ENCODE data around the gene DVL1. TPM values are rescaled to one million over a fixed set of nuclear protein-coding genes. Genes with fewer than 3 reads are reported as not detected.

Gene DVL1
- total RNA-seq, 4 donors from 2014 or later, result 84.4 to 174 (median 88.9) TPM

GRCh38 chr1:1290238-1290731 is 58.9 kb downstream of the DVL1 start:
- ATAC-seq, result no peak
- peaks cover 27% of the 10 kb centered on the region for H3K27me3 ChIP-seq
- H3K4me3 ChIP-seq, result no peak overlapping the region
- peak in 3 of 4 experiments; percentile 58 to 71 (median 66) for TF ChIP-seq CTCF (IDR thresholded peaks at IDR 0.05)
- no peak for TF ChIP-seq POLR2AphosphoS5 (IDR thresholded peaks at IDR 0.05)
- H3K9me3 ChIP-seq, result no peaks in the 10 kb centered on the region
- peaks cover 0 to 27% of the 10 kb centered on the region in 2 donors for H3K36me3 ChIP-seq
- H3K4me1 ChIP-seq, result peaks cover 0 to 14% (median 0%) of the 10 kb centered on the region in 3 donors
- no peak overlapping the region for H3K27ac ChIP-seq
- WGBS, 2 donors (ENCODE audit: low coverage in 1 of 2), result 0 to 13% methylated on average over 1 to 3 of the region's 15 CpGs

- WGBS, 2 donors (ENCODE audit: low coverage in 1 of 2), result no CpG with 5 or more reads among the region's 46 CpGs
- Histone ChIP-seq H3K9me3 (no peaks in the 10 kb centered on the region), H3K27ac (no peak overlapping the region), H3K4me1 (peaks cover 0 to 14% (median 0%) of the 10 kb centered on the region in 3 donors), H3K27me3 (peaks cover 48% of the 10 kb centered on the region), H3K4me3 (no peak overlapping the region), H3K36me3 (no peaks in the 10 kb centered on the region)
- TF ChIP-seq POLR2A (IDR thresholded peaks at IDR 0.05) (no peak), POLR2AphosphoS5 (IDR thresholded peaks at IDR 0.05) (no peak), EP300 (IDR thresholded peaks at IDR 0.05) (no peak), CTCF (IDR thresholded peaks at IDR 0.05) (no peak)
- no peak for ATAC-seq
Measured at GRCh38 chr1:1287288-1288110, 61.7 kb downstream of the DVL1 start.

- peaks cover 48% of the 10 kb centered on the region for H3K27me3 ChIP-seq
- no peaks in the 10 kb centered on the region for H3K9me3 ChIP-seq
- peaks cover 0 to 8% (median 0%) of the 10 kb centered on the region in 3 donors for H3K4me1 ChIP-seq
- no CpG with 5 or more reads among the region's 50 CpGs for WGBS, 2 donors (ENCODE audit: low coverage in 1 of 2)
- no peaks in the 10 kb centered on the region for H3K36me3 ChIP-seq
- TF ChIP-seq POLR2A (IDR thresholded peaks at IDR 0.05), result no peak
- TF ChIP-seq EP300 (IDR thresholded peaks at IDR 0.05), result no peak
- no peak for TF ChIP-seq POLR2AphosphoS5 (IDR thresholded peaks at IDR 0.05)
- TF ChIP-seq CTCF (IDR thresholded peaks at IDR 0.05), result no peak
- ATAC-seq, result no peak
- H3K4me3 ChIP-seq, result no peak overlapping the region
- H3K27ac ChIP-seq, result no peak overlapping the region
Measured at GRCh38 chr1:1286313-1287261, 62.6 kb downstream of the DVL1 start.

- WGBS, 2 donors (ENCODE audit: low coverage in 1 of 2), result no CpG with 5 or more reads among the region's 37 CpGs
- no peak overlapping the region for H3K4me3 ChIP-seq
- H3K27me3 ChIP-seq, result peaks cover 48% of the 10 kb centered on the region
- no peak for TF ChIP-seq POLR2A (IDR thresholded peaks at IDR 0.05)
- no peak for TF ChIP-seq CTCF (IDR thresholded peaks at IDR 0.05)
- no peak for TF ChIP-seq POLR2AphosphoS5 (IDR thresholded peaks at IDR 0.05)
- no peak for TF ChIP-seq EP300 (IDR thresholded peaks at IDR 0.05)
- H3K9me3 ChIP-seq, result no peaks in the 10 kb centered on the region
- no peak overlapping the region for H3K27ac ChIP-seq
- no peak for ATAC-seq
- peaks cover 0 to under 1% (median 0%) of the 10 kb centered on the region in 3 donors for H3K4me1 ChIP-seq
- H3K36me3 ChIP-seq, result no peaks in the 10 kb centered on the region
Measured at GRCh38 chr1:1285611-1286311, 63.5 kb downstream of the DVL1 start.

Small RNA genes lying within 50 kb of the gene (small RNA-seq; reads per million reads assigned to genes)
- 0 to 1.6 (median 0.44) reads per million in 4 donors for gene MIR6726

Other genes starting within 250 kb of the DVL1 start
- gene C1orf159, start 233.3 kb downstream of the DVL1 start, total RNA-seq, result 10 to 100 TPM in 2 of 4 donors, 1 to 10 TPM in 2; 6.3 to 15.3 (median 9.9) TPM
- gene TTLL10, start 175.5 kb downstream of the DVL1 start, total RNA-seq, result under 1 TPM in 1 of 4 donors, not detected in 3; 0.23 TPM
- 1 to 10 TPM in 1 of 4 donors, under 1 TPM in 1, not detected in 2; 0.35 to 2.2 TPM for gene TNFRSF18, start 142.8 kb downstream of the DVL1 start, total RNA-seq
- 1 to 10 TPM in 3 of 4 donors, under 1 TPM in 1; 0.93 to 1.6 (median 1.3) TPM for gene TNFRSF4, start 135.3 kb downstream of the DVL1 start, total RNA-seq
- gene SDF4, start 117.4 kb downstream of the DVL1 start, total RNA-seq, result 100 to 1,000 TPM in 2 of 4 donors, 10 to 100 TPM in 2; 84.2 to 115 (median 93.9) TPM
- 10 to 100 TPM; 12.3 to 24.1 (median 15.0) TPM for gene B3GALT6, start 117.2 kb downstream of the DVL1 start, total RNA-seq
- 1 to 10 TPM in 3 of 4 donors, under 1 TPM in 1; 0.96 to 2.8 (median 1.7) TPM for gene C1QTNF12, start 102.7 kb downstream of the DVL1 start, total RNA-seq
- 10 to 100 TPM; 28.1 to 47.0 (median 37.9) TPM for gene UBE2J2, start 75.6 kb downstream of the DVL1 start, total RNA-seq
- 1 to 10 TPM in 3 of 4 donors, under 1 TPM in 1; 0.94 to 7.9 (median 2.4) TPM for gene SCNN1D, start 69.0 kb downstream of the DVL1 start, total RNA-seq
- 10 to 100 TPM; 35.6 to 74.7 (median 50.2) TPM for gene ACAP3, start 41.5 kb downstream of the DVL1 start, total RNA-seq
- 10 to 100 TPM; 12.5 to 24.2 (median 19.4) TPM for gene PUSL1, start 40.8 kb downstream of the DVL1 start, total RNA-seq
- gene INTS11, start 24.8 kb downstream of the DVL1 start, total RNA-seq, result 100 to 1,000 TPM in 1 of 4 donors, 10 to 100 TPM in 3; 62.0 to 119 (median 96.4) TPM
- 10 to 100 TPM; 10.4 to 42.7 (median 30.1) TPM for gene CPTP, start 24.6 kb downstream of the DVL1 start, total RNA-seq
- under 1 TPM in 3 of 4 donors, not detected in 1; 0.12 to 0.54 (median 0.40) TPM for gene TAS1R3, start 18.1 kb downstream of the DVL1 start, total RNA-seq
- 100 to 1,000 TPM in 1 of 4 donors, 10 to 100 TPM in 3; 69.8 to 105 (median 85.4) TPM for gene MXRA8, start 9.1 kb upstream of the DVL1 start, total RNA-seq
- 100 to 1,000 TPM; 103 to 138 (median 108) TPM for gene AURKAIP1, start 25.8 kb upstream of the DVL1 start, total RNA-seq
- 100 to 1,000 TPM in 2 of 4 donors, 10 to 100 TPM in 2; 31.6 to 248 (median 127) TPM for gene CCNL2, start 49.9 kb upstream of the DVL1 start, total RNA-seq
- 100 to 1,000 TPM; 121 to 215 (median 159) TPM for gene MRPL20, start 57.9 kb upstream of the DVL1 start, total RNA-seq
- gene ANKRD65, start 71.9 kb upstream of the DVL1 start, total RNA-seq, result 10 to 100 TPM in 2 of 4 donors, 1 to 10 TPM in 2; 8.7 to 16.9 (median 10.3) TPM
- gene VWA1, start 86.3 kb upstream of the DVL1 start, total RNA-seq, result 100 to 1,000 TPM in 2 of 4 donors, 10 to 100 TPM in 2; 59.8 to 137 (median 96.4) TPM
- 1 to 10 TPM in 1 of 4 donors, under 1 TPM in 2, not detected in 1; 0.47 to 1.1 (median 0.94) TPM for gene ATAD3C, start 100.3 kb upstream of the DVL1 start, total RNA-seq
- gene ATAD3B, start 122.3 kb upstream of the DVL1 start, total RNA-seq, result 10 to 100 TPM in 2 of 4 donors, 1 to 10 TPM in 2; 4.1 to 17.9 (median 12.1) TPM
- 10 to 100 TPM; 14.9 to 32.9 (median 19.1) TPM for gene ATAD3A, start 162.7 kb upstream of the DVL1 start, total RNA-seq
- gene TMEM240, start 191.2 kb upstream of the DVL1 start, total RNA-seq, result 10 to 100 TPM; 12.0 to 18.1 (median 14.4) TPM
- 100 to 1,000 TPM in 2 of 4 donors, 10 to 100 TPM in 2; 90.5 to 109 (median 98.9) TPM for gene SSU72, start 225.4 kb upstream of the DVL1 start, total RNA-seq